HG03565 (cell line): ENCODE data around the gene GLA.

Experiments used
- ATAC-seq: cut with Tn5 transposase; IDR thresholded peaks from one replicate; pipeline ENCODE4 v1.9.1; 2021; ENCODE audit warnings: mild to moderate bottlenecking, moderate library complexity; ENCODE audit not compliant: unreplicated experiment

Gene GLA

DNA sequence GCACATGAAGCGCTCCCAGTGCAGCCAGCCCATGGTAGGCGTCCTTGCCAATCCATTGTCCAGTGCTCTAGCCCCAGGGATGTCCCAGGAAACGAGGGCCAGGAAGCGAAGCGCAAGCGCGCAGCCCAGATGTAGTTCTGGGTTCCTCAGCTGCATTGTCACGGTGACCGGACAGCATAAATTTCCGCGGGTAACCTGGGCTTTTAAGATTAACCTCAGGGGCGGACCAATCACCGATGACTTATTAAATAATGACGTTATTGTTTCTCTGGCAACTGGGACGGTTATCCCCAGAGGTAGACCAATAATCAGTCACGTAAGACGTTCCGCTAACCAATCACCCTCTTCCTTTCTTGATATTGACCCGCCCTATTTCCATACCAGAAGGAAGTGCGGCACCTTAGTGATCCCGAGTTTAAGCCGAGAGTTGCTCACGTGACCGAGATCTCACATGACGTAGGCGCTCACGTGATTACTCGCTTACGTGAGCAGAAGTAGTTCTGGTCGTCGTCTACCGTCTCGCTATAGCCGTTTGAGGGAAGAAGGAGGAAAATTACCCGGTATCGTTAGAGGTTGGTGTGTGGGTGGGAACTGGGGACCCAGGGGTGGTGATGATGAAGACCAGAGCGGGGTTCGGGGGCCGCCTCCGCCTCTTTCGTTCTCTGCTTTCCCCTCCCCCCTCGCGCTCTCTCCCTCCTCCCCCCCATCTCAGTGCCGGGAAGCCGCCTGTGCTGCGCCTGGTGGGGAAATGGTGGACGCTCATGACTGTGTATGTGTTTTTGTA lies at the start of gene GLA, which contains the start of gene HNRNPH2:
GLA (minus strand) TSS at position 178 of the 784 bp plus-strand sequence; CDS start at position 156, 22 bp downstream.
HNRNPH2 (plus strand) TSS at position 475 of the 784 bp plus-strand sequence. CDS start 3,767 bp downstream, outside the sequence.
- ATAC-seq, result peak; percentile 88

DNA sequence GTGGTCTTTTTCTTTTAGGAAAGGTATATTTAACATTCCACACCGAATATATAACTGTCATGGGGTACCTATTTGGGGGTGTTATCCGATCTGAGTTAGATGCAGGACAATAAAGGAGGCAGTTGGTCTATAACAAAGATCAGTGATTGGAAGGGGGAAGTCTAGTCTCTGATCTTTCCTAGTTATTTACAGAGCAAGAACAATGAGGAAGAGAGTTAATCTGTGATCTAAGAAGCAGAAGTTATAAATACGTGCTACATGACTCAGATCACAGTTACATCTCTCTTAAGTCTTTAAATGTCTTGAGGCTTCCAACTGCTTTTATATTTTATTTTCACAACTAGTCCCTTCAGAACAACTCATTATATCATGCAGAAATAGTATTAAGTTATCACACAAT lies 44.3 kb upstream of the GLA start:
- no peak for ATAC-seq

DNA sequence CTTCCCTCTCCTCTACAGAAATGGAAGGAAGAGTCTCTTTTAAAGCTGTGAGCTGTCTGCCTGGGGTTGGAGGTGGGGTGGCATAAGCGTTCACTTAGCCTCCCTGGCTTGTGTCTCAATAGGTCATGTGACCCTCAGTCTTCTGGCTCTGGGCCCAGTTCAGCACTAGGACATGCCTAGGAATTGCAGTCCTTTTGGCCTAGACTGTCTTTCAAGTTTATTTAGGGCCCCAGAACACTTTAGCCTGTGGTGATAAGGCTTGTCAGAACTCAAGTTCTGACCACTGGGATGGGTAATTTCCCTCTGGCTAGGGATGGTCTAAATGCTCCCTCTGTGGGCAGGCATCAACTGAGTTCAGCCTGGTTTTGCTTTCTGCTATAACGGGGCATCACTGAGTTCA lies 43.2 kb upstream of the GLA start:
- ATAC-seq, result no peak

DNA sequence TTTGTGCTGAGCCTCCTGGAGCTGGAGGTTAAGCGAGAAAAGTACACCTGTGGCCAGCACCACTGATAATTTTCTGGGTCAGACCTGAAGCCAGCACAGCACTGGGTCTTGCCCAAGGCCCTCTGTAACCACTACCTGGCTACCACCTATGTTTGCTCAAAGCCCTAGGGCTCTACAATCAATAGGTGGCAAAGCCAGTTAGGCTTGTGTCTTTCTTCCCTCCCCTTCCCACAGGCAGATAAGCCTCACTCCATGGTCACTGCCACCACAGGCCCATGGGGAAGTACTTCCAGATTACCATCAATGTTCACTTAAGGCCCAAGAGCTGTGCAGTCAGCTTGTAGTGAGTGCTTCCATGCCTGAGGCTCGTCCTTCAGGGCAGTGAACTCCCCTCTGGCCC lies 42.4 kb upstream of the GLA start:
- no peak for ATAC-seq

DNA sequence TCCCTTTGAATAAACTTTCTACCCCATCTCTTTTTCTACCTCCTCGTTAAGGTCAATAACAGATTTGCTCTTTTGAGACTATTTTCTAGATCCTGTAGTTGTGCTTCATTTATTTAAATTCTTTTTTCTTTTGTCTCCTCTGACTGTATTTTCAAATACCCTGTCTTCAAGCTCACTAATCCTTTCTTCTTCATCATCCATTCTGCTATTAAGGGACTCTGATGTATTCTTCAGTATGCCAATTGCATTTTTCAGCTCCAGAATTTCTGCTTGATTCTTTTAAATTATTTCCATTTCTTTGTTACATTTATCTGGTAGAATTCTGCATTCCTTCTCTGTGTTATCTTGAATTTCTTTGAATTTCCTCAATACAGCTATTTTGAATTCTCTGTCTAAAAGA lies 41.6 kb upstream of the GLA start:
- ATAC-seq, result no peak

DNA sequence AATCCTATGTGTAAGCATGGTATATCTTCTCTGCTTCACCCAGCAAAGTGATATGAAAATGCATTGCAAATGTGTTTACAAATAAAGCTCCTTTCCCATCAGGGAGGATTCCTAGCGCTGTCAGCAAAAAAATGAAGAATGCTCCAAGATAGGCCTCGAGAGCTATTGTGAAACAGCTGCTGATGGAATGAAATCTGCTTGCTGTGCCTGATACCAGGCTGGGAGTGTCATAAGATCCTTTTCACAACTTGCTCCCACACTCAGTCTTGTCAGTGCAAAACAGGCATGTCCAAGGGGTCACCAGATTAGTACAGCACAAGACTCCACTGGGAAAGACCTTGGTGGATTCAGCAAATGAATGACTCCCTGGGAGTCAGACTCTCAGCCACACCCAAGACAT lies 34.4 kb upstream of the GLA start:
- no peak for ATAC-seq

DNA sequence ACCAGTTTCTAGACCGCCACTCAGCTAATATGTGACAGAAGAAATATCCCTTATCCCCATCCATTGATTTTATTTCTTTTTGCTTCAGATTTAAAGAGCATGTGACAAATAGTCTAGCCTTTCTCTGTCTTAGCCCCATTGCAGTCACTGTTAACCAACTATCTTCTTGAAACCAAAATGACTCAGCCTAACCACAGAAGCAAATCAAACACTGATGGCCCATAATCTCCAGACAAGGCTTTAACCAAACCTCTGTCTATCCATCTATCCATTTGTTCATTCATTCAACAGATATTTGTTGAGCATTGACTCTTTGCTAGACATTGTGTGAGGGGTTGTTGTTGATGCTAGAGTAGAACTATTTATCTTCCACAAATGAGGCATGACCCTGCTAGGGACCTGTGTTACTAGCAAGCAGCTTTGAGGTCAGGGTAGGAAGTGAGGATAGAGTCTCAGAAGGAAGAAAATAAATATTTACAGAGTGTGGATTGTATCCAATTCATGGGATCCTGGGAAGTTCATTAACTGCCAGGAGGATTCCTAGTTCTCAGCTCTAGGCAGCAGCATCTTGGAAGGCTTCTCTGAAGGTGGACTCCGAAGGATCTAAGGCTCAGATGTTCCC lies 22.8 kb upstream of the GLA start:
- ATAC-seq, result peak; percentile 96

DNA sequence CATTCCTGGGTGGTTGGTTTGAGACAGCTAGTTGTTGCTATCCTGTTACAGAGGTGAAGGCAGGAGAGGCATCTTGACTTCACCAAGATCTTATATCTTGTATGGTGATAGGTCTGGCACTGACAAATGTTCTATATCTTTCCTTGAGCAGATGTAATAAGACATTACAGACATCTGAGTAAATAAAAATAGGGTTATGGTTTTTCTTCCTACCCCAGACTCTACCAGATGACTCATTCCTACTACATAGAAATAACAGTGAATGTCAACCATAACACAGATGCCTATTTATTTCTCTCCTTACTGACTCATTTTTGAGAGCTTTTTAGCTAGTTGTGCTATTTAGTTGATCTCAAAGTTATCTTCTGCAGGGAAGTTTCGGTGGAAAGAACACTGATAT lies 22.2 kb upstream of the GLA start:
- ATAC-seq, result peak; percentile 36

DNA sequence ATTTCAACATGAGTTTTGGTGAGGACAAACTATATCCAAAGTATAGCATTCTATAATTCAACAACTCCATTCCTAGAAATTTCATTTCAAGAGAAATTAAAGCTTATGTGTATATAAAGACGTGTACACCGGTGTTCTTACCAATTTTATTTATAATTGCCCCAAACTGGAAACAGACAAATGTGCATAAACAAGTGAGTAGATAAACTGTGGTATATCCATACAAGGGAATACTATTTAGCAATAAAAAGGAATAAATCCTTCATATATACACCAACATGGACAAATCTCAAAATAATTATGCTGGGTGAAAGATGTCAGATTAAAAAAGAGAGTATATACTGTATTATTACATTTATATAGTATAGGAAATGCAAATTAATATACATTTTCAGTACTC lies 20.2 kb upstream of the GLA start:
- no peak for ATAC-seq

DNA sequence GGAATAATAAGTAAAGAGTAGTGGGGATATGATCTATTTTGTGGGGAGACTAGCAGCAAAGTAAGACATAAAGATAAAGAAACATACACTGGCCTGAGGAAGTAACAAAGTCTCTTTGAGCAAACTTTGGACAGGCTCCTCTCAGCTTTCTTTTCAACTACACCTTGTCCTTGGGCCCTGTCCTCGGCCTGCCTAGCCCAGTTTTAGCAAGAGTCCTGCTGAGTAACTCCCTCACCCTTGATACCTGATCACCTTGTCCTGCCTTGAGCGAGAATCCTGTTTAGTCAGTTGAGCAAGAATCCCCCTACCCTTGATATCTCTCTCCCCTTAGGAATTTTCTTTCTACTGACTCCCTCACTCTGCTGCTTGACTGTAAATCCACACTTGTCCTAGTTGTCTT lies 11.8 kb upstream of the GLA start:
- no peak for ATAC-seq

DNA sequence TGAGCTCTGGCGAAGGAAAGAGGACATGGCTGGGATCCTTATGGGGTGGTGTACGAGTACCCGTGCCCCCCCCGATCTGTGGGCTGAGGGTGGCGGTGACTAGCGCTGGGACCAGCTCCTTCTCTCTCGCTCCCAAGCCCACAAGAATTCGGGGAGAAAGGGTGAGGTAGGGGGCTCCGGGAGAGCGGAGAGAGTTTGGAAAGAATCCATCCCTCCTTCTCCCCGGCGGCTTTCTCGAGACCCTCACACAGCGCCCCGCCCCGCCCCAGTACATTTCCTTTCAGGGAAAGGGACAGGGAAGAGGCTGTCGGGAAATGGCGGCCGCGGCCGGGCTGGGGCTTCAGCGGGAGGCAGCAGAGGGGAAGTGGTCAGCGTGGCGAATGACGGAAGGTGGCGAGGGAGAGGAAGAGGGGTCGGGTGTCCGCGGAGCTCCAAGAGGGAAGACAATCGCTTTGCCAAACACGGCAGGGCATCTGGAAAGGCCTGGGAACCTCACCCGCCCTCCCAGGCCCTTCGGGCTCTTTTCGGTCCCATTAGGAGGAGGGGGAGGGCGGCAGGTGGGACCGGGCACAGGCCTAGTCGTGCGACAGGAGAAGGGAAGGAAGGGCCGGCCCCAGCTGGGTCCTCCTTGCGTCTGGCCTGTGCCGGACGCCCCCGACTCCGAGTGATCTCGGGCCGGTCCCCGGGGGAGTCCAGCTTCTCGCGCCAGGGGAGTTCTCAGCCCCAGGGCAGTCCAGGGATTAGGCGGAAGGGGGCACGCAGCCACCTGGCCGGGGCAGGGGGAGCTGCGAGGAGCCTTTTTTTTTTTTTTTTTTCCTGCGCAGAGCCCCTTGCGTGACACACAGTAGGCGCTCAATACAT lies 10.5 kb upstream of the GLA start:
- no peak for ATAC-seq

DNA sequence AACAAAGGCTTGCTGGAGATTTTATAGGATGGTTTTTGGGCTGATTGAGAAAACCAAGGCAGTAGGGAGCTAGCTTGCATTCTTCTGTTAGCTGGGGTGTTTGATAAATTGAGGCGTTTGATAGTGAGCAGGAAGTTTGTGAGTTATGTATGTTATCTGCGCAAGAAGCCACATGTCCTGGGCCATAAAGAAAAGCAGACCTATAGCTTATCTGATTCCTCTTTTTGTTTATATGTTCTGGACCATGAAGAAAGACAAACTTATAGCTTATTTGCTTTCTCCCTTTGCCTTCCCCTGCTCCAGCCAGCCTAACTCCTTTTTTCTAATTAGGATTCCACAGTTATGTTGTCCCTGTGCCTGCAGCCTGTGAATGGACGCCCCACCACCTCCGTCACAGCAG lies 9.5 kb upstream of the GLA start:
- ATAC-seq, result no peak

DNA sequence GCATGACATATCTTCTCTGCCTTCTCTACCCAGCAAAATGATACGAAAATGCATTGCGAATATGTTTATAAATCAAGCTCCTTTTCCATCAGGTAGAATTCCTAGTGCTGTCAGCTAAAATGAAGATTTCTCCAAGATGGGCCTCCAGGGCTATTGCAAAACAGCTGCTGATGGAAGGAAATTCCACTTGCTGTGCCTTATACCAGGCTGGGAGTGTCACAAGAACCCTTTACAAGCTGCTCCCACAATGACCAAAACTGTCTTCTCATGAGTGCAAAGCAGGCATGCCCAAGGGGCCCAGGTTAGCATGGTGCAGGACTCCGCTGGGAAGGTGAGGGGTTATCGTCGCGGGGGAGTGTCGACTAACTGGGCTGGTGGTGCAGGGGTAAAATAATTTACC lies 9.0 kb upstream of the GLA start:
- ATAC-seq, result no peak

DNA sequence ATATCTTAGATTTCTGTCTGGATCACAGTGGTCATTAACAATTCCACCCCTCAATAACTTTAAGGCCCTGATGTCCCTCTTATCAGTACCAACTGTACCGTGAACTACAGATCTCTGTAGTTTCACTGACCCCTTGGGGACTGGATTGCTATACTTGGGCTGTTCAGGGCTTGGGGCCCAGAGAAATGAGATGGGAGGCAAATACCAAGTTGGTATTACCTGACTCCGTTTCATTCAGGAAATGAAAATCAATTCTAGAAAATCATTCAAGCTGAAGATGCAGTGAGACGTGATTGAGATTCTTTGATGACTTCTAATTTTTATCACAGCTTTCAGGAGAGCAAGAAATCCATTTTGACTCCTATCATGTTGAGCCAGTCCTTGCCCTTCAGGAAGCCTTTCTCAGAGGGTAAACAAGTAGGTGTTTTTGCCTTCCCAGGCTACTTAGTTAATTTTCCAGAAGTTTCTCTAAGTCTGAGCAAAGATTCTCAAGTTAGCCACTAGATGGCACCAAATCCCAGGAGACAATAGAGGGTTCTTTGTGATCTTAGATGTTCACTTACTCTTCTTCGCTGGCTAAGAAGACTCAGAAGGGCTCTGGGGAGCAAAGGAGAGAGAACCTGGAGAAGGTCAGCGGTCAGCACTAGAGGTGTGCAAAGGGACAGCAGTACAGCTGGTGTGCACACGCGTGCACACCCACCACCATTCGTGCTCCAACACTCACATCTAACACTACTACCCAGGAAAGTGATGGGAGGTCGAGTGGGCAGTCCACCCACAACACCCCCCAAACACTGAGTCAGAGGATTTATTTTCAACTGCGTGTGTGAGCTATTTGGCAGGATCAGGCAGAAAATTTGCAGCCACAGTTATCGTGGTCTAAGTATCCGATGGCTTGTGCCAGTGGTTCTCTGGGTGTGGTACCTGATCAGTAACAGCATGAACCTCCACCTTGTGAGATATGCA lies 7.7 kb upstream of the GLA start:
- ATAC-seq, result peak; percentile 58

DNA sequence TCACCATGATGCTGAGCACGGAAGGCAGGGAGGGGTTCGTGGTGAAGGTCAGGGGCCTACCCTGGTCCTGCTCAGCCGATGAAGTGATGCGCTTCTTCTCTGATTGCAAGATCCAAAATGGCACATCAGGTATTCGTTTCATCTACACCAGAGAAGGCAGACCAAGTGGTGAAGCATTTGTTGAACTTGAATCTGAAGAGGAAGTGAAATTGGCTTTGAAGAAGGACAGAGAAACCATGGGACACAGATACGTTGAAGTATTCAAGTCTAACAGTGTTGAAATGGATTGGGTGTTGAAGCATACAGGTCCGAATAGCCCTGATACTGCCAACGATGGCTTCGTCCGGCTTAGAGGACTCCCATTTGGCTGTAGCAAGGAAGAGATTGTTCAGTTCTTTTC lies 4.3 kb upstream of the GLA start:
- ATAC-seq, result no peak

DNA sequence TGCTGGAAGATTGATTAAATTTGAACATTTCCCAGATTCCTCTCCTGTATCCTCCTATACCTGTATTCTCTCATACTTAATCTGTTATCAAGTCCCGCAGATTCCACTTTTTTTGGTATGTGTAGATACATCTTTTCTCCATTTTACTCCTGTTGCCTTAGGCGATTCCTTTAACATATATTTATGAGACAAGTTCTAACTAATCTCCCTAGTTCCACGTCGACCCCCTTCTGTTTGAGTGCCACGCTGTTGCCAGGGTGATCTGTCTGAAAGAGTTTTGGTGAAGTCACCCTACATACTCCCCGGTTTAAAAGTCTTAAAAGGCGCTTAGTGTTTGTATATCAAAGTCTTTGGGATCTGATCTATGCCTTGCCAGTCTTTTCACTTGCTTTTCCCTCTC lies 2.7 kb upstream of the GLA start:
- no peak for ATAC-seq

DNA sequence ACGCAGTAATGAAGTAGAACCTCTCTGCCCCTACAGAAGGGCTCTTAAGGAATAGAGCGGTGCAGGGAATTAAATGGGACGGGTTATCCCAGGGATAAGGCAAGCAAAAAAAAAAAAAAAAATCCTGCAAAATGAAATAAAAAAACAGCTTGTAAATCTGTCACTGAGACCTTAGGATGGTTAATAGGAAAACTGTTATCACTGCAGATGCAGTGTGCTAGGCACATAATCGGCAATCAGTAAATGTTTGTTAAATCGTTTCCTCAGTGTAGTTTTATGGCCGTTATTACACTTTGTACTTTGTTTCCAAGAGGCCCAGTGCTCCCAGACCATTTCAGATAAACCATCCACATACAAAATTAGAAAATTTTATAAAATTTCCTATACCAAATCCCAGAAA lies 1.3 kb upstream of the GLA start:
- no peak for ATAC-seq

DNA sequence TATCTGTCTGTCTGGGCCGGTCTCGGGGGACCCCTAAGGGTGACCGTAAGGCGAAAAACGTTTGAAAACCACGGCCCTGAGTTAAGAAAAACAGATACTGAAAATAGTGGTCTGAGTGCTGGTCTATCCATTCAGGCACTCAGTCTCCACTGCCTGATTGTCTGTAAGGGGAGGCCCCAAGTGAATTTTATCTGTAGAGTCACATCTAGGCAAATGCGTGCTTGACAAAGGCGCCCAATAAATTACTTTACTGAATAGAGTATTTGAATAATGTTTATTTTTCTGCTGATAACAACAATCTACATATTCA lies 762 bp upstream of the GLA start:
- no peak for ATAC-seq

DNA sequence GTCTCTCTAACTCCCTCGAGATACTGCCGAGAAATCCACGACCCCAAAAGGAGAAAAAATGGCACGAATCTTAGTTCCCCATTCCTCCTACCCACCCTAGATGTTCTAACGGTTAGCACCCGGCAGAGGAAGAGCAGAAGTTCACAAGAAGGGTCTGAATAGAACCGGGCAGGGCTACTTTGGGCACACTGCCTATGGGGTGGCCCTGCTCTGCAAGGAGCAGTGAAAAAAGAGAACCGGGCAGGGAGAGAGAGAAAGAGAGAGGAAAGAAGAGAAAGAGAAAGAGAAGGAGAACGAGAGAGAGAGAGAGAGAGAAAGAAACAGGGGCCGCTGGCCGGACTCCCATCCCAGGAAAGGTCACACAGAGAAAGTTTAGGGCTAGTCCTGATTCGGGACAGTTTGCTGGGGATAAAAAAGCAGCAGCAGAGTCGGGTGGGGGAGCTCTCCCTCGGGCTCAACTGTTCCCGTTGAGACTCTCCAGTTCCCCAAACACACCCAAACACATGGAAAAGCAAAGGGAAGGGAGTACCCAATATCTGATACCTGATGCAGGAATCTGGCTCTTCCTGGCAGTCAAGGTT lies 468 bp downstream of the GLA start:
- ATAC-seq, result no peak

DNA sequence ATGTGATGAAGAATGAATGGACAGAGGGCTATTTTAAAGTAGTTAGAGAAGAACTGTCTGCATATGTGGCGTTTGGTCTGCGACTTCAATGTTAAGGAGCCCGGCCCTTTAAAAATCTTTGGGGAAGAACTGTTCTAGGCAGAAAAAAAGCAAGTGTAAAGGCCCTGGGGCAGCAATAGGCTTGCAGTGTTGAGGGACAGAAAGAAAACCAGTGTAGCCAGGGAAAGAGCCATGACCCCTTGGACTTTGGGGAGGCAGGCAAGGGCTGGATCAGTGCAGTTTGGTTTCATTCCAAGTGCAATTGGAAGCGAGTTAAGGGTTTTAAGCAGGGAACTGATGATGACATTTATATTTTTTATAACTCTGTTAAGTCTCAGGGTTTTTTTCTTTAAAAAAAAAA lies 7.9 kb downstream of the GLA start:
- ATAC-seq, result no peak
